Lower lobe of right lung (tissue), 2 donors: ENCODE measurements around the gene UBASH3A. TPM values are rescaled to one million over a fixed set of nuclear protein-coding genes. Genes with fewer than 3 reads are reported as not detected.
A peak's percentile ranks its signal among the peaks of the same experiment; 100 is the strongest.

Experiments used
- ATAC-seq, 2 donors: fragments of 200-7000 bp; cut with Tn5 transposase; one replicate each; pipeline ENCODE4 v1.9.1; 2020 to 2022; ENCODE audit warnings: mild to moderate bottlenecking in 2 of 2, moderate library complexity in 2 of 2
- DNase-seq: peaks from one replicate; pipeline ENCODE4 v3.0.0-alpha.2; 2020
- H3K27ac ChIP-seq: fragments of 200-600 bp; one replicate; pipeline ENCODE4 v1.8.0; 2022
- H3K27me3 ChIP-seq: fragments of 200-600 bp; one replicate; pipeline ENCODE4 v1.8.0; 2022; ENCODE audit warnings: low read depth
- H3K36me3 ChIP-seq: fragments of 200-600 bp; one replicate; pipeline ENCODE4 v1.8.0; 2022; ENCODE audit warnings: mild to moderate bottlenecking
- H3K4me1 ChIP-seq: fragments of 200-600 bp; one replicate; pipeline ENCODE4 v1.8.0; 2022
- H3K4me3 ChIP-seq: fragments of 200-600 bp; one replicate; pipeline ENCODE4 v1.8.0; 2022; ENCODE audit warnings: mild to moderate bottlenecking
- H3K9me3 ChIP-seq: fragments of 200-600 bp; one replicate; pipeline ENCODE4 v1.8.0; 2022
- CTCF ChIP-seq: fragments of 200-600 bp; IDR thresholded peaks from one replicate; pipeline ENCODE4 v1.8.0; 2022; ENCODE audit warnings: antibody characterized with exemption, mild to moderate bottlenecking
- intact Hi-C: fragments of 100-400 bp; cut with DNase I; formaldehyde crosslinking; loops from one replicate; pipeline ENCODE4 v1.11.0; 2022
- total RNA-seq: library from RNA; stranded (reverse); fragmentation: NEBNext Ultra II Directional; extraction: Animal tissue kit (Norgen Biotek cat#: 25700); gene quantifications from one replicate; pipeline ENCODE4 v1.2.1, GENCODE V29; 2021
- donor health status: DM: no; HTN: yes; CAD: no; lungs with severe emphysema.

UBASH3A gene
- total RNA-seq, 1 donor from 2014 or later: 1.2 TPM

- Histone ChIP-seq H3K9me3 (no peaks in the 10 kb centered on the region), H3K36me3 (no peaks in the 10 kb centered on the region), H3K27me3 (peaks cover 4% of the 10 kb centered on the region), H3K4me1 (no peaks in the 10 kb centered on the region), H3K27ac (no peak overlapping the region), H3K4me3 (no peak overlapping the region)
- ATAC-seq: no peak
- no peak for TF ChIP-seq CTCF
- intact Hi-C loops: no loop called here
- DNase-seq: no peak
Observed at GRCh38 chr21:42413093-42413492, 9.4 kb downstream of the UBASH3A start.

- H3K27me3 ChIP-seq: peaks cover 4% of the 10 kb centered on the region
- DNase-seq: no peak
- intact Hi-C loops: no loop called here
- ATAC-seq: no peak
- no peak overlapping the region for H3K4me3 ChIP-seq
- no peaks in the 10 kb centered on the region for H3K36me3 ChIP-seq
- no peaks in the 10 kb centered on the region for H3K4me1 ChIP-seq
- no peaks in the 10 kb centered on the region for H3K9me3 ChIP-seq
- H3K27ac ChIP-seq: no peak overlapping the region
- TF ChIP-seq CTCF: no peak
Observed at GRCh38 chr21:42413500-42413899, 9.8 kb downstream of the UBASH3A start.

GRCh38 chr21:42414066-42414465 is 10.4 kb downstream of the UBASH3A start:
- no peak overlapping the region for H3K27ac ChIP-seq
- no peaks in the 10 kb centered on the region for H3K4me1 ChIP-seq
- H3K9me3 ChIP-seq: no peaks in the 10 kb centered on the region
- no peak for TF ChIP-seq CTCF
- H3K36me3 ChIP-seq: no peaks in the 10 kb centered on the region
- intact Hi-C loops: no loop called here
- H3K27me3 ChIP-seq: peaks cover 4% of the 10 kb centered on the region
- H3K4me3 ChIP-seq: no peak overlapping the region
- ATAC-seq (no peak), DNase-seq (no peak)

GRCh38 chr21:42414553-42414927 is 10.8 kb downstream of the UBASH3A start:
- no peak for TF ChIP-seq CTCF
- no peaks in the 10 kb centered on the region for H3K9me3 ChIP-seq
- H3K4me3 ChIP-seq: no peak overlapping the region
- no peak for ATAC-seq
- H3K4me1 ChIP-seq: no peaks in the 10 kb centered on the region
- no peak for DNase-seq
- intact Hi-C loops: no loop called here
- peaks cover 4% of the 10 kb centered on the region for H3K27me3 ChIP-seq
- no peaks in the 10 kb centered on the region for H3K36me3 ChIP-seq
- H3K27ac ChIP-seq: no peak overlapping the region

- no peak for DNase-seq
- no peak for TF ChIP-seq CTCF
- Histone ChIP-seq H3K36me3 (no peaks in the 10 kb centered on the region), H3K4me3 (no peak overlapping the region), H3K9me3 (no peaks in the 10 kb centered on the region), H3K4me1 (no peaks in the 10 kb centered on the region), H3K27me3 (peaks cover 4% of the 10 kb centered on the region), H3K27ac (no peak overlapping the region)
- intact Hi-C loops: no loop called here
- peak; percentile 42 to 56 for ATAC-seq
Observed at GRCh38 chr21:42414928-42415769, 11.4 kb downstream of the UBASH3A start.
